Stimulated activated CD8-positive, alpha-beta memory T cell treated with anti-CD3 and anti-CD28 coated beads, Interleukin-12 subunit alpha, Interleukin-12 subunit beta, amount 100 ng/mL, for 24 hours (primary cell): ENCODE data around the gene SLC9A8.
"Not testable (repeated sequence)": the region's sequence is repeated elsewhere in the genome, so short reads cannot be mapped to it uniquely, and the experiment has no call there.

ENCODE experiments used
- DNase-seq: peaks from one replicate; pipeline ENCODE4 v3.0.0-alpha.2; 2020; ENCODE audit errors: extremely low read depth

The SLC9A8 gene

GRCh38 chr20:49893242-49894072, 80.8 kb downstream of the SLC9A8 start:
- no peak for DNase-seq

- no peak for DNase-seq
These were observed 81.4 kb downstream of the SLC9A8 start for GRCh38 chr20:49894073-49894470.

GRCh38 chr20:49895474-49896093, 83.0 kb downstream of the SLC9A8 start:
- DNase-seq, result not testable (repeated sequence)

GRCh38 chr20:49896204-49896603, 83.6 kb downstream of the SLC9A8 start:
- no peak for DNase-seq

GRCh38 chr20:49899541-49900383, 87.1 kb downstream of the SLC9A8 start:
- no peak for DNase-seq

GRCh38 chr20:49901588-49901987, 89.0 kb downstream of the SLC9A8 start:
- no peak for DNase-seq

- no peak for DNase-seq
These were observed 92.0 kb downstream of the SLC9A8 start for GRCh38 chr20:49904440-49905214.

GRCh38 chr20:49905415-49906091, 92.9 kb downstream of the SLC9A8 start:
- no peak for DNase-seq

GRCh38 chr20:49906101-49906604, 93.5 kb downstream of the SLC9A8 start:
- DNase-seq, result no peak

- no peak for DNase-seq
These were observed 94.1 kb downstream of the SLC9A8 start for GRCh38 chr20:49906615-49907154.

- DNase-seq, result no peak
These were observed 95.0 kb downstream of the SLC9A8 start for GRCh38 chr20:49907405-49908257.

GRCh38 chr20:49908258-49908565, 95.6 kb downstream of the SLC9A8 start:
- DNase-seq, result no peak

- DNase-seq, result no peak
These were observed 97.1 kb downstream of the SLC9A8 start for GRCh38 chr20:49909499-49910339.

GRCh38 chr20:49910340-49910706, 97.7 kb downstream of the SLC9A8 start:
- no peak for DNase-seq

- DNase-seq, result no peak
These were observed 100.9 kb downstream of the SLC9A8 start for GRCh38 chr20:49913399-49914047.

- DNase-seq, result no peak
These were observed 101.9 kb downstream of the SLC9A8 start for GRCh38 chr20:49914310-49915117.

- no peak for DNase-seq
These were observed 102.4 kb downstream of the SLC9A8 start for GRCh38 chr20:49915118-49915379.
